CD14-positive monocyte (primary cell): ENCODE results near the gene NPHS2. TPM values are rescaled to one million over a fixed set of nuclear protein-coding genes. Genes with fewer than 3 reads are reported as not detected.

ENCODE experiments used
- DNase-seq, 3 donors: peaks; one replicate each; pipeline ENCODE4 v3.0.0-alpha.2; 2011 to 2022
- H2AFZ ChIP-seq: 2 replicates; pipeline ENCODE4 v1.6.0; 2012; ENCODE audit warnings: mild to moderate bottlenecking, low read depth, low read length, inconsistent platforms; ENCODE audit not compliant: insufficient read depth, poor library complexity, severe bottlenecking
- H3K27ac ChIP-seq, 2 donors: 1 replicate in 1 of 2; 2 replicates in 1 of 2; pipeline ENCODE4 v1.5.1; 2012 to 2013; ENCODE audit warnings: low read length in 2 of 2, control low read depth in 1 of 2, inconsistent platforms in 1 of 2, low read depth in 1 of 2, mild to moderate bottlenecking in 1 of 2
- H3K27me3 ChIP-seq, 2 donors: one replicate each; pipeline versions ENCODE4 v1.6.0 to v1.6.1; 2011 to 2013; ENCODE audit warnings: low read length in 2 of 2; ENCODE audit not compliant: control insufficient read depth in 2 of 2, insufficient read depth in 2 of 2
- H3K36me3 ChIP-seq, 2 donors: replicated peaks in 1 of 2; 1 replicate in 1 of 2; 2 replicates in 1 of 2; pipeline versions ENCODE4 v1.5.1 to v1.6.1; 2012 to 2013; ENCODE audit warnings: low read length in 2 of 2, control low read depth in 1 of 2, inconsistent platforms in 1 of 2, mild to moderate bottlenecking in 1 of 2; ENCODE audit not compliant: insufficient read depth in 2 of 2, control insufficient read depth in 1 of 2
- H3K4me1 ChIP-seq, 2 donors: 1 replicate in 1 of 2; 2 replicates in 1 of 2; pipeline versions ENCODE4 v1.5.1 to v1.6.1; 2012 to 2013; ENCODE audit warnings: low read length in 2 of 2, control low read depth in 1 of 2, inconsistent platforms in 1 of 2, mild to moderate bottlenecking in 1 of 2, moderate library complexity in 1 of 2; ENCODE audit not compliant: insufficient read depth in 2 of 2, control insufficient read depth in 1 of 2
- H3K4me2 ChIP-seq: replicated peaks from 2 replicates; pipeline ENCODE3; 2012; ENCODE audit warnings: low read length, moderate library complexity, mild to moderate bottlenecking; ENCODE audit not compliant: poor library complexity, severe bottlenecking; ENCODE audit errors: extremely low read depth
- H3K4me3 ChIP-seq, 3 experiments: fragments of 200-600 bp in 1 of 3; sonication (generic) in 1 of 3; replicated peaks in 1 of 3; 1 replicate in 2 of 3; 2 replicates in 1 of 3; pipeline ENCODE4 v1.5.1; 2011 to 2013; ENCODE audit warnings: low read length in 3 of 3, mild to moderate bottlenecking in 3 of 3, control low read depth in 2 of 3, low read depth in 2 of 3, inconsistent platforms in 1 of 3, moderate library complexity in 1 of 3
- H3K79me2 ChIP-seq: 2 replicates; pipeline ENCODE4 v1.6.0; 2012; ENCODE audit warnings: mild to moderate bottlenecking, control low read depth, inconsistent platforms, low read length, moderate library complexity; ENCODE audit not compliant: insufficient read depth
- H3K9ac ChIP-seq: 2 replicates; pipeline ENCODE4 v1.6.0; 2017; ENCODE audit warnings: low read length, mild to moderate bottlenecking; ENCODE audit not compliant: insufficient read depth, poor library complexity, severe bottlenecking
- H3K9me3 ChIP-seq, 2 donors: replicated peaks in 1 of 2; 1 replicate in 1 of 2; 2 replicates in 1 of 2; pipeline versions ENCODE4 v1.5.1 to v1.6.1; 2012 to 2013; ENCODE audit warnings: low read length in 2 of 2, control low read depth in 1 of 2; ENCODE audit not compliant: control insufficient read depth in 1 of 2, insufficient read depth in 1 of 2
- H4K20me1 ChIP-seq: 2 replicates; pipeline ENCODE4 v1.6.0; 2012; ENCODE audit warnings: mild to moderate bottlenecking, low read length, control low read depth, moderate library complexity; ENCODE audit not compliant: insufficient read depth
- H3K27ac Mint-ChIP-seq, 7 donors: one replicate each; pipeline ENCODE4 v1.8.0; 2020; ENCODE audit warnings: mild to moderate bottlenecking in 7 of 7, mixed read lengths in 7 of 7, moderate library complexity in 6 of 7, inconsistent platforms in 2 of 7
- H3K27me3 Mint-ChIP-seq, 3 donors: one replicate each; pipeline ENCODE4 v1.8.0; 2021 to 2022; ENCODE audit warnings: low read depth in 3 of 3, mild to moderate bottlenecking in 3 of 3, mixed read lengths in 3 of 3, moderate library complexity in 3 of 3, inconsistent platforms in 1 of 3
- H3K36me3 Mint-ChIP-seq, 2 donors: one replicate each; pipeline ENCODE4 v1.8.0; 2020; ENCODE audit warnings: mixed read lengths in 2 of 2, inconsistent platforms in 1 of 2, mild to moderate bottlenecking in 1 of 2
- H3K4me1 Mint-ChIP-seq: one replicate; pipeline ENCODE4 v1.8.0; 2020; ENCODE audit warnings: mild to moderate bottlenecking, mixed read lengths
- H3K4me3 Mint-ChIP-seq, 2 donors: one replicate each; pipeline ENCODE4 v1.8.0; 2020; ENCODE audit warnings: mild to moderate bottlenecking in 2 of 2, mixed read lengths in 2 of 2, moderate library complexity in 1 of 2
- H3K9me3 Mint-ChIP-seq, 7 donors: one replicate each; pipeline ENCODE4 v1.8.0; 2020 to 2022; ENCODE audit warnings: mixed read lengths in 7 of 7, mild to moderate bottlenecking in 6 of 7, moderate library complexity in 6 of 7, inconsistent platforms in 2 of 7
- WGBS: methylation state at CpG from one replicate; pipeline ENCODE4 v1.1.5; 2013; ENCODE audit warnings: missing lambda C conversion rate; ENCODE audit not compliant: insufficient coverage; 5-methylcytosine and 5-hydroxymethylcytosine counted together
- intact Hi-C, 2 donors: fragments of 100-400 bp; cut with micrococcal nuclease; formaldehyde crosslinking; loops; one replicate each; pipeline versions ENCODE4 v1.15.0 to v1.15.1; 2023
- polyA plus RNA-seq, 3 donors: library from polyadenylated mRNA; depleted of rRNA in 1 of 3; unstranded in 2 of 3; stranded (reverse) in 1 of 3; fragments of 300-500 nt in 2 of 3; fragments of >200 nt in 1 of 3; fragmentation: Illumina TruSeq in 2 of 3; gene quantifications; 1 replicate in 2 of 3; 2 replicates in 1 of 3; pipeline ENCODE4 v1.2.3, GENCODE V29; 2012 to 2021
- TF ChIP-seq, protein P1 (sequence below): fragments of 200-600 bp; IDR thresholded peaks from one replicate; pipeline ENCODE4 v1.8.0; 2022; ENCODE audit warnings: antibody characterized with exemption, mild to moderate bottlenecking

NPHS2 gene
- polyA plus RNA-seq, 3 donors = not detected

DNA sequence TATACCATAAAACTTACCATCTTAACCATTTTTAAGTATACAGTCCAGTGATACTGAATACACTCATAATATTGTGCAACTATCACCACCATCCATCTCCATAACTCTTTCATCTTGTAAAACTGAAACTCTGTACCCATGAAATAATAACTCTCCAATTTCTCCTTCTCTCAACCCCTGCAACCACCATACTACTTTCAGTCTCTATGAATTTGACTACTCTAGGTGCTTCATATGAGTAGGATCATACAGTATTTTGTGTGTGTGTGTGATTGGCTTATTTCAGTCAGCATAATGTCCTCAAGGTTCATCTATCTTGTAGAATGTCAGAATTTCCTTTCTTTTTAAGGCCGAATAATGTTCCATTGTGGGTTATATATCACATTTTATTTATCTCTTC lies 17.7 kb downstream of the NPHS2 start:
- Histone ChIP-seq H3K79me2 (no peaks in the 10 kb centered on the region), H3K36me3 (no peaks in the 10 kb centered on the region), H3K27ac (no peak overlapping the region), H3K9ac (no peak overlapping the region), H3K4me2 (no peak overlapping the region), H3K4me3 (no peak overlapping the region), H3K9me3 (no peaks in the 10 kb centered on the region), H4K20me1 (no peaks in the 10 kb centered on the region), H3K4me1 (no peaks in the 10 kb centered on the region), H2AFZ (no peak overlapping the region), H3K27me3 (no peaks in the 10 kb centered on the region)
- Mint-ChIP-seq H3K9me3 (peaks cover 0 to 8% (median 0%) of the 10 kb centered on the region in 7 donors), H3K4me1 (no peaks in the 10 kb centered on the region), H3K27me3 (peaks cover 0 to 6% (median 0%) of the 10 kb centered on the region in 3 donors), H3K4me3 (no peak overlapping the region), H3K27ac (no peak overlapping the region), H3K36me3 (no peaks in the 10 kb centered on the region)
- no peak for DNase-seq
- WGBS = no CpG with 5 or more reads among the region's 1 CpG
- intact Hi-C loops = no loop called here
- TF ChIP-seq, protein P1, sequence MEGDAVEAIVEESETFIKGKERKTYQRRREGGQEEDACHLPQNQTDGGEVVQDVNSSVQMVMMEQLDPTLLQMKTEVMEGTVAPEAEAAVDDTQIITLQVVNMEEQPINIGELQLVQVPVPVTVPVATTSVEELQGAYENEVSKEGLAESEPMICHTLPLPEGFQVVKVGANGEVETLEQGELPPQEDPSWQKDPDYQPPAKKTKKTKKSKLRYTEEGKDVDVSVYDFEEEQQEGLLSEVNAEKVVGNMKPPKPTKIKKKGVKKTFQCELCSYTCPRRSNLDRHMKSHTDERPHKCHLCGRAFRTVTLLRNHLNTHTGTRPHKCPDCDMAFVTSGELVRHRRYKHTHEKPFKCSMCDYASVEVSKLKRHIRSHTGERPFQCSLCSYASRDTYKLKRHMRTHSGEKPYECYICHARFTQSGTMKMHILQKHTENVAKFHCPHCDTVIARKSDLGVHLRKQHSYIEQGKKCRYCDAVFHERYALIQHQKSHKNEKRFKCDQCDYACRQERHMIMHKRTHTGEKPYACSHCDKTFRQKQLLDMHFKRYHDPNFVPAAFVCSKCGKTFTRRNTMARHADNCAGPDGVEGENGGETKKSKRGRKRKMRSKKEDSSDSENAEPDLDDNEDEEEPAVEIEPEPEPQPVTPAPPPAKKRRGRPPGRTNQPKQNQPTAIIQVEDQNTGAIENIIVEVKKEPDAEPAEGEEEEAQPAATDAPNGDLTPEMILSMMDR = no peak

DNA sequence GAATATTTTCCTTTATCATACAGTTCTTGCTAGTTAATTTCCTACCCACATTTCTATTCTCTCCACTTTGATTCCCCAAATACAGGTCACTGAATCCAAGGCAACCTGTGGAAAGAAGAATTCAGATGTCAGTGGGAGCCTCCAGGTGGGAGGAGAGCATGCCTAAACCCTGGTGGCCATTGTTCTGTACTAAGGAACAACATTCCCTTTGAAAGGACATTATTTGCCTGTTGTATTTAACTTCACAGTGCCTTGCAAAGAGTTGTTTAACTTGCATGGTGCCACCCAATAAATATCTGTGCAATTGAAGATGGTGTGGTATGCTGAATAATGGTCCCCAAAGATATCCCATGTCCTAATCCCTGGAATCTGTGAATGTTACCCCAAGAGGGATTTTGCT lies 21.3 kb downstream of the NPHS2 start:
- DNase-seq = no peak
- Histone ChIP-seq H3K4me1 (no peaks in the 10 kb centered on the region), H3K36me3 (no peaks in the 10 kb centered on the region), H3K27me3 (no peaks in the 10 kb centered on the region), H3K27ac (no peak overlapping the region), H3K79me2 (no peaks in the 10 kb centered on the region), H2AFZ (no peak overlapping the region), H3K9me3 (no peaks in the 10 kb centered on the region), H3K4me2 (no peak overlapping the region), H3K9ac (no peak overlapping the region), H3K4me3 (no peak overlapping the region), H4K20me1 (no peaks in the 10 kb centered on the region)
- peak overlapping the region in 1 of 2 donors; percentile 23 for H3K4me3 Mint-ChIP-seq
- H3K9me3 Mint-ChIP-seq = peaks cover 0 to 8% (median 0%) of the 10 kb centered on the region in 7 donors
- no peaks in the 10 kb centered on the region for H3K36me3 Mint-ChIP-seq
- H3K27ac Mint-ChIP-seq = no peak overlapping the region
- H3K4me1 Mint-ChIP-seq = no peaks in the 10 kb centered on the region
- TF ChIP-seq, protein P1 = no peak
- intact Hi-C loops = no loop called here
- peaks cover 2 to 8% (median 2%) of the 10 kb centered on the region in 3 donors for H3K27me3 Mint-ChIP-seq
